Bronchial epithelial cell (primary cell): ENCODE results near the gene WDR83. TPM values are rescaled to one million over a fixed set of nuclear protein-coding genes. Genes with fewer than 3 reads are reported as not detected.
"Not testable (repeated sequence)": the region's sequence is repeated elsewhere in the genome, so short reads cannot be mapped to it uniquely, and the experiment has no call there.

Source experiments
- DNase-seq: peaks from one replicate; pipeline ENCODE4 v3.0.0-alpha.2; 2010; ENCODE audit warnings: low read depth
- FAIRE-seq: peaks from 2 replicates; lab custom pipeline; 2011; peaks lifted over from hg19 to GRCh38; lab: Jason Lieb, UNC
- H3K27me3 ChIP-seq: 2 replicates; pipeline ENCODE4 v1.5.1; 2011; ENCODE audit warnings: low read length; ENCODE audit not compliant: control insufficient read depth, insufficient read depth
- H3K36me3 ChIP-seq: 2 replicates; pipeline ENCODE4 v1.5.1; 2011; ENCODE audit warnings: low read length; ENCODE audit not compliant: control insufficient read depth, insufficient read depth
- H3K4me3 ChIP-seq: 2 replicates; pipeline ENCODE4 v1.5.1; 2011; ENCODE audit warnings: mild to moderate bottlenecking, low read depth, low read length, control low read depth
- CTCF ChIP-seq: IDR thresholded peaks from 2 replicates; pipeline ENCODE4 v1.5.1; 2011; ENCODE audit warnings: mild to moderate bottlenecking, moderate library complexity, low read length, control low read depth, inconsistent platforms; ENCODE audit not compliant: insufficient read depth, severe bottlenecking
- total RNA-seq: library from RNA; depleted of rRNA; stranded (reverse); fragments of >200 nt; gene quantifications from 2 replicates; pipeline ENCODE4 v1.2.1, GENCODE V29; 2014

WDR83 gene
- 13.8 and 21.1 TPM in 2 replicates for total RNA-seq

- Histone ChIP-seq H3K4me3 (peak within 1 kb of the TSS; percentile 77), H3K36me3 (peaks cover 9% of the 10 kb centered on the region), H3K27me3 (no peaks in the 10 kb centered on the region)
- no peak for FAIRE-seq
- peak; percentile 57 for DNase-seq
- no peak for TF ChIP-seq CTCF
These were observed at the start of gene WDR83, which contains the start of gene MAN2B1 for GRCh38 chr19:12666265-12667048. Gene WDR83, plus strand, starts transcription at chr19:12666807. Its CDS starts 2,984 bp downstream, at chr19:12669791. Gene MAN2B1, minus strand, starts transcription at chr19:12666742. Its CDS starts 41 bp downstream, at chr19:12666701.

- Histone ChIP-seq H3K27me3 (no peaks in the 10 kb centered on the region), H3K36me3 (peaks cover 5% of the 10 kb centered on the region), H3K4me3 (no peak overlapping the region)
- FAIRE-seq (no peak), DNase-seq (no peak)
- no peak for TF ChIP-seq CTCF
These were observed 49.0 kb upstream of the WDR83 start for GRCh38 chr19:12617646-12618045.

- not testable (repeated sequence) for H3K4me3 ChIP-seq, H3K36me3 ChIP-seq, H3K27me3 ChIP-seq, DNase-seq, FAIRE-seq
These were observed 45.2 kb upstream of the WDR83 start for GRCh38 chr19:12621253-12622024.

- no peak for FAIRE-seq
- no peak for DNase-seq
- Histone ChIP-seq H3K36me3 (peaks cover 16% of the 10 kb centered on the region), H3K4me3 (no peak overlapping the region), H3K27me3 (no peaks in the 10 kb centered on the region)
- no peak for TF ChIP-seq CTCF
These were observed 43.1 kb upstream of the WDR83 start for GRCh38 chr19:12623361-12624031.

- Histone ChIP-seq H3K4me3 (no peak overlapping the region), H3K27me3 (no peaks in the 10 kb centered on the region), H3K36me3 (peaks cover 16% of the 10 kb centered on the region)
- no peak for TF ChIP-seq CTCF
- FAIRE-seq, result no peak
- no peak for DNase-seq
These were observed 39.6 kb upstream of the WDR83 start for GRCh38 chr19:12626958-12627357.
